ENCODE measurements around the gene ZNF316.

- TF ChIP-seq CTCF (IDR thresholded peaks at IDR 0.05) (no peak), POLR2AphosphoS5 (IDR thresholded peaks at IDR 0.05) (no peak)
Measured at GRCh38 chr7:6649241-6649961, 12.3 kb downstream of the ZNF316 start.
